ENCODE data around the gene RMDN2.

Gene RMDN2

GRCh38 chr2:37925063-37925897, at the start of gene RMDN2:
Gene RMDN2, plus strand, starts transcription at chr2:37925287. Its CDS starts 3,991 bp downstream, at chr2:37929278.
- DNase-seq (ENCODE audit: low read depth), result peak; percentile 97
- TF ChIP-seq CTCF (IDR thresholded peaks at IDR 0.05; ENCODE audit: low read depth, low read length) (no peak), MYC (IDR thresholded peaks at IDR 0.05; ENCODE audit: low read depth, low read length) (0 out of 2 replicates have a peak, but pooled peaks have one; percentile 23), MAX (IDR thresholded peaks at IDR 0.05; ENCODE audit: low read depth, low read length) (peak; percentile 34; the same call in 1 of the 2 replicates), POLR2A (IDR thresholded peaks at IDR 0.05; ENCODE audit: extremely low read depth, insufficient read length) (peak; percentile 67)
- peak within 1 kb of the TSS; percentile 79 for H3K4me3 ChIP-seq (ENCODE audit: low read depth, low read length)

GRCh38 chr2:37875403-37875906, 49.6 kb upstream of the RMDN2 start:
- TF ChIP-seq CTCF (IDR thresholded peaks at IDR 0.05; ENCODE audit: low read depth, low read length), result no peak
- TF ChIP-seq MYC (IDR thresholded peaks at IDR 0.05; ENCODE audit: low read depth, low read length), result no peak
- no peak for TF ChIP-seq MAX (IDR thresholded peaks at IDR 0.05; ENCODE audit: low read depth, low read length)
- TF ChIP-seq POLR2A (IDR thresholded peaks at IDR 0.05; ENCODE audit: extremely low read depth, insufficient read length), result no peak
- no peak for DNase-seq (ENCODE audit: low read depth)
- no peak overlapping the region for H3K4me3 ChIP-seq (ENCODE audit: low read depth, low read length)

- H3K4me3 ChIP-seq (ENCODE audit: low read depth, low read length), result no peak overlapping the region
- DNase-seq (ENCODE audit: low read depth), result no peak
- TF ChIP-seq CTCF (IDR thresholded peaks at IDR 0.05; ENCODE audit: low read depth, low read length) (no peak), MYC (IDR thresholded peaks at IDR 0.05; ENCODE audit: low read depth, low read length) (no peak), POLR2A (IDR thresholded peaks at IDR 0.05; ENCODE audit: extremely low read depth, insufficient read length) (no peak), MAX (IDR thresholded peaks at IDR 0.05; ENCODE audit: low read depth, low read length) (no peak)
Measured at GRCh38 chr2:37876227-37876626, 48.9 kb upstream of the RMDN2 start.

GRCh38 chr2:37877457-37878315, 47.4 kb upstream of the RMDN2 start:
- TF ChIP-seq MYC (IDR thresholded peaks at IDR 0.05; ENCODE audit: low read depth, low read length) (no peak), CTCF (IDR thresholded peaks at IDR 0.05; ENCODE audit: low read depth, low read length) (peak; percentile 46), POLR2A (IDR thresholded peaks at IDR 0.05; ENCODE audit: extremely low read depth, insufficient read length) (no peak)
- peak; percentile 76 for DNase-seq (ENCODE audit: low read depth)
- no peak overlapping the region for H3K4me3 ChIP-seq (ENCODE audit: low read depth, low read length)

- no peak overlapping the region for H3K4me3 ChIP-seq (ENCODE audit: low read depth, low read length)
- no peak for DNase-seq (ENCODE audit: low read depth)
- TF ChIP-seq POLR2A (IDR thresholded peaks at IDR 0.05; ENCODE audit: extremely low read depth, insufficient read length) (no peak), MAX (IDR thresholded peaks at IDR 0.05; ENCODE audit: low read depth, low read length) (no peak), CTCF (IDR thresholded peaks at IDR 0.05; ENCODE audit: low read depth, low read length) (no peak), MYC (IDR thresholded peaks at IDR 0.05; ENCODE audit: low read depth, low read length) (no peak)
Measured at GRCh38 chr2:37878536-37878935, 46.6 kb upstream of the RMDN2 start.

Measured in NB4 (cell line).